Measurements from ENCODE around the gene EFCAB11.
A peak's percentile ranks its signal among the peaks of the same experiment; 100 is the strongest.
"Not testable (repeated sequence)": the region's sequence is repeated elsewhere in the genome, so short reads cannot be mapped to it uniquely, and the experiment has no call there.

The EFCAB11 gene

DNA sequence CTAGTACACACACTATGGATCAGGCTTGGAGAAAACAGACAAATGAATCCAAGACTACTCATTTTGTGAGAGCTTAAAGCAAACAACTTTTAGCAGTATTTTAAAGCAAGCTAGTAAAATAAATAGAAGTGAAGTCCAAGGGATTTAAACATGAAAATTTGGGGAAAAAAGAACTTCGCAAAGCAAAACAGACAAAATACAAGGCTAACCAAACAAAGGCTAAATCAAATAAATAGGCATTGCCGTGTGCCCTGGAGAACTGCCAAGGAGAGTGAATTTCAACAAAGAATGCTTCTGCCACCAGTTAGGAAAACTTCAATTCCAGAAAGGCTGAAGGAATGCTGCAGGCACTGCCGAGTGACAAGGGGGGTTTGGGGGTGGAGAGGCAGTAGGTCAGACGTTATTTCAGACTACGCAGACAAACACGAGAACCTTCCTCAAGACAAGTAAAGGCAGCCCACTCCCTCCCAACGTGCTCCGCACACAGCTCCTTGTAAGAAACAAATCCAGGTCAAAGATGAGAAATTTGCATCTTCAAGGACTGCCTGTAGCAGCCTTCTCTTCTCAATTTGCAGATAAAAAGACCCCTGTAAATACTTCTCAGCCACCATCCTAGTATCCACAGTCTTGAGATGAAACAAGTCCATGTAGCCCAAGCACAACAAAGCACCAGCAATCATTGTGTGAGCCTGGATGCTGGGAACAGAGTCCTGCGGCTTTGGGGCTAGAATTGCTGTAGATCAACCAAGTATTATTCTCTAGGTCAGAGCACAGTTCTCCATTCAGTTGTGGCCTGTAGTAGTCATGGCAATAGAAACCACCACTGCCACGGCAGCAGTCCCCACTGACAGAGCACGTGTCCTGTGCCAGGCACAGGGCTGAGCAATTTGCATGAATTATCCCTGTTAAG lies 43.3 kb downstream of the EFCAB11 start:
- DNase-seq (ENCODE audit: low read depth in 2 of 2) = no peak

DNA sequence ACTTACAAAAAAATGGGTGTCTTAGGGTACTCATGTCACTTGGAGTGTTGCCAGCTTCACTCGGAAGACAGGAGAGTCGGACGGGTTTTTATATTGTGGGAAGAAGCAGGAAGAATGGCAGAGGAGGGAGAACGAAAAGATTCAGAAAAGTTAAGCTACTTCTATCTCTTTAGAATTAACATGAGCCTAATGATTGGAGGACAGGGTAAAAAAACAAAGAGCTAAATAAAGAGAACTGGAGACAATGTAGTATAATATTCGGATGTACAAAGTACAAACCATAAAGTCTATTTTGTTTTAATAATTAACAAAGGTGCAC lies 43.9 kb downstream of the EFCAB11 start:
- no peak for DNase-seq (ENCODE audit: low read depth in 2 of 2)

DNA sequence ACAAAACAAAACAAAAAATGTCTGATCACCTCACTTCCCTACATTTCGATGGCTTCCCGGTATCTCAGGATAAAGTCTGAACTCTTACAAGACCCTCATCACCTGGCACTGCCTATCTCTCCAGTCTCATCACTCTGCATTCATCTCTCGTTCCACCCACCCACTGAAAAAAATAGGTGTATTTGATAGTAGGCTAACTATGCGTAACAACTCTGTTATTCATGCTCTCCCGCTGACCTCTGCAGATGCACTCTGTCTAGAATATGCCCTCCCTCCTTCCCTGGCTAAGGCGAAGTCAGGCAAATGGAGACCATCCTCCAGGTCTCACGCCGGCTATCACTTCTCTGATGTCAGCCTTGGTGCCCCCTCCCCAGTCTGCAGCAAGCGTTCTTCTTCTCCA lies 44.9 kb downstream of the EFCAB11 start:
- no peak for DNase-seq (ENCODE audit: low read depth in 2 of 2)

DNA sequence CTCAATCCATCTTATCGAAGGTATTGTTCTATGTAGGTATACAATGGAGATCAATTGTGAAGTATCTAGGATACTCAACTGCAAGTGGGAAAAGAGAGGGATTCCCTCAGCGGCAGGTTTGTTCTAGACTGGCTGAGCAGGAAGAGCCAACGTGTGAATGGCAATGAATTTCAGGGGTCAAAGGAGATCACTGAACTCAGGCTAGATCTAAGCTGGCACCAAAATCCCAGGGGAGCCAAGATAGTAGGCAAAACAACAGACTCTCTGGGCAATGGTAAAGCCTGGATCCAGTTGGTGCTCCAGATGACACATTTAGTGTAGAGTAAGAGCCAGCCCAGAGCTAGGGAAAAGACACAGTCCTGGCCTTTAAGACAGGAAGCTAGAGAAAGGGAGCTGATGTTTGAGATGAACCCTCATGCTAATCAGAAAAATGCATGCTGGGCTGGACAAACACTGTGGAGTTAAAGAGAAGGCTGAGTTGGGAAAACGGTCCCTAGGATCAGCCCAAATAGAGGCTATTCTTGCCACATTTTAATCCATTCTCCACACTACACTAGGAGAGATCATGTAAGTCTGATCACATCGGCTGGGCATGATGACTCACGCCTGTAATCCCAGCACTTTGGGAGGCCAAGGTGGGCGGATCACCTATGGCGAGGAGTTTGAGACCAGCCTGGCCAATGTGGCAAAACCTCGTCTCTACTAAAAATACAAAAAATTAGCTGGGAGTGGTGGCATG lies 45.6 kb downstream of the EFCAB11 start:
- no peak for DNase-seq (ENCODE audit: low read depth in 2 of 2)

DNA sequence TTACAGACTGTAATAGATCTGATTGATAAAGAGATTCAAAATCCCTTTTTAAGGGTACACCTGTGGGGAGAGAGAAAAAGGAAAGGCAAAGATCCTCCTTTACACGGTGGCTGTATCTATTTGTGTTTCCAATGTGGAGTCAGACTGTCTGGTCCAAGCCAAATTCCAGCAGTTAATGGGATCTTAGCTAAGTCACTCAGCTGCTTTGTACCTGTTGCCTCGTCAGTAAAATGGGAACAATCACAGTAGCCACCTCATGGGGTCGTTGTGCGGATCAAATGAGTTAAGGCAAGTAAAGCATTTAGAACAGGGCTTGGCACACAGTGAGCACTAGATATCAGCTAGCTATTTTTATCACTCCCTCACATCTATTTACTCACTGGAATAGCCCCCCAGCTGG lies 46.9 kb downstream of the EFCAB11 start:
- DNase-seq (ENCODE audit: low read depth in 2 of 2) = no peak

- DNase-seq (ENCODE audit: low read depth in 2 of 2) = no peak
These were observed 48.5 kb downstream of the EFCAB11 start for GRCh38 chr14:89906000-89906399.

DNA sequence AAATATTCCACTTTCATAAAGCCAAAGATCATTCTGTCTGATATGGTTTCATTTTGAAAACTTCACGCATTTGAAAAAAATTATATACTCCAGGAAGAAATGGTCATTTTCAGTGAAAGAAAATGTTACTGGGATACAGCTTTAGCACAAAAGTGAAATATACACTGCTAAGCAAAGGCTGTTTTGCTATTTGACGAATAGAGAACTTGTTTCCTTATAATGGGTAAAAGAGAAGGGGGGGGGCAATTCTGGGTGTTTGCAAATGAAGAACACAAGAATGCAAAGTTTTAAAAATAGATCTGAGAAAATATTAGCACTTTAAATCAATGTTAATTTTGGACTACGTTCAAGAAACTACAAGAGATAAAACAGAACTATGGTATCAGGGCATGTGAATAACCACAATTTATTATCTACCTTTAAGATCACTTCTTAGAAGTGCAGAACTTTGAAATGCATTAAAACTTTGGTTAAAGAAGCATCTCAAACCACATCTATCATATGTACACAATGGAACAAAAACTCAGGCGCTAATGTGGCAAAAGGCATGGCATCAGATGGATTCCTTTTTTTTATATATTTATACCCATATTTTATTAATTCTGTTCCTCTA lies 51.1 kb downstream of the EFCAB11 start:
- no peak for DNase-seq (ENCODE audit: low read depth in 2 of 2)

DNA sequence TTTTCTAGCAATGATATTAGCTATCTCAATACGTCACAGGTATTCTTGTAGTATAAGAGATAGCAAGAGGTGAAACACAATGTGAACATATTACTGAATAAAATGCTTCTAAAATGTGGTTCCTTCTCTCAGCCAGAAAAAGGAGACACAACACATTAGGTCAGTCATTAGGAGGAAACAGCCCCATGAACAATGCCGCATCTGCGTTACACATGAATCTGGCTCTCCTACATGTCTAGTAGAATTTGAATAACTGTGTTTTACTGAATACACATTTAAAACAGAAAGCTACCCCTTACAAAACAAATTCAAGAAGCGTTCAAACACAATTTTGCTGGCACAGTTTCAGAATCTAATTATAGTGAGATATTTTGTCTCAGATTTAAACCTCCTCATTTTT lies 51.6 kb downstream of the EFCAB11 start:
- no peak for DNase-seq (ENCODE audit: low read depth in 2 of 2)

DNA sequence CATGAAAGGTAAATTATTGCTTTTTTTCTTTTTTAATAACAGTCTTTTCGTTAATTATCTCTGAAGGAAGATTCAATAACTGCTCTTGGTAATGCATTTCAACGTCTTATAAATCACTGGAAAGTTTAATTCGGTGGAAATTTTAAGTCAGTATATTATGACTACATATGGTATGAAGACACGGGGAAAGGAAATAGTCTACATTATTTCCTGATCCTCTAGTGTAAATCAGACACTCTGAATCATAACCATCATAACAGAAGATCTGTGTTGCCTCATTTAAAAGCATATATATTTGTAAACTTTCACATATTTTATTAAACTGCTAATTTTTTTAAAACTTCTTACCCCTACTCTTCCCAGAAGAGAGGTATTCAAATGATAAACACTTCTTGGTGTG lies 53.7 kb downstream of the EFCAB11 start:
- peak; percentile 43 to 61 for DNase-seq (ENCODE audit: low read depth in 2 of 2)

DNA sequence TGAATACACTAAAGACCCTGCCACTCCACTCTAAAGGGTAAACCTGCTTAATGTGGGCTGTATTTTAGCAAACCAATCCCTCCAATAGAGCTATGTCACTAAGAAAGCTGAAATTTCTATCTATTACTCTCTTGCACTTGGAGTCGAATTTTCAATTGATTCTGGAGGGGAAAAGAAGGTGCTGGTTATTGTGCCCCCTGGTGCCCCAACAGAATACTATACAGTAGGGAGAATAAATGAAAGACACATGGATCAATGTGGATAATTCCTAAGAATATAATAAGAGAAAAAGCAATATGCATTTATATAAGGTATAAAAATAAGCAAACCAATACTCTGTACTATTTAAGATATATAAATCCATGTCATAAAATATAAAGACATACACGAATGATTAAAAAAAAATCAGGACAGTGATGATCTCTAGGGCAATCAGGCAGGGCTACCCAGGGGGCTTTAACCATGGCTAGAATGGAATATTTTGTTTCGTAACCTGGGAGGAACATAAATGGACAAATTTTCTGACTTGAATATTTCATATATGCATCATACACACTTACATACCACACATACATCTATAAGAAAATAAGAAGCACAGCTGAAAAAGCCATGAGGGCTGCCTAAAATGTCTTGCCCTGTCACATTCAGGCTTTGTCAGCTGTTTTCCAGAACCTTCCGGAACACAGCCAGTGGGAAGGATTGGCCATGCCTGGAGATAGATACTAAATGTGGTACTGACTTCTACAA lies 54.4 kb downstream of the EFCAB11 start:
- DNase-seq (ENCODE audit: low read depth in 2 of 2) = peak; percentile 54 to 59

DNA sequence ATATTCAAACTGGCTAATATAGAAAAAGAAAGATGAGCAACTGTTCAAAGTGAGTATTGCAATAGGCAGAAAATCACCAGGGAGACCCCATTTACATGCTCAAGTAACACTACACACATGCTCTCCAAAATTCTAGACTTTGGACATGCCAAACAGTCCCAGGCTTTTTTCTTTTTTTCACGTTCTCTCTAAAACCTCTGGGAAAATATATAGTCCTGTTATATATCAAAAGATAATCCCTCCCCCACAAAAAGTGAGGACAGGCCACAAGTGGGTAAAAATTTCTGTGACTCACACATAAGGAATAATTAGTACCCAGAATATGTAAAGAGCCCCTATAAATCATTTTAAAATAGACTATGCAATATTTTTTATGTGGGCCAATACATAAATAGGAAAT lies 55.2 kb downstream of the EFCAB11 start:
- peak; percentile 66 for DNase-seq (ENCODE audit: low read depth in 2 of 2)

- DNase-seq (ENCODE audit: low read depth in 2 of 2) = not testable (repeated sequence)
These were observed 61.1 kb downstream of the EFCAB11 start for GRCh38 chr14:89893388-89893787.

DNA sequence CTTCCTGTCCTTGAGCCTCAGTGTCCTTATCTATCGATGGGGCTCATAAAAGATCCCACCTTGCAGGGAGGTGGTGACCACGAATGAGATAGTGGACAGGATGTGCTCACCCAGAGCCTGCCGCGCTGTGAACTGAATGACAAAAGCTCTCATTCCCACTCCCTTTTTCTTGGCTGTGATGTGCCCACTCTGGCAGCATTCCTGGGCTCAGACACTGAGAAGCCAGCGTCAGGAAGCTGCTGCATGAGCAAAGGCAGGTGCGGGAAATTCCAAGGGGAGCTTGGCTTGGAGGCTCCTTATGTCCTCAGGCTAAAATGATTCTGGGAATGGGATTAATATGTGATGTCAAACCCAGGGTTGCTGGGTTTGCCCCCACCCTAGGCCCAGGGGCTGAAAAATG lies 61.6 kb downstream of the EFCAB11 start:
- DNase-seq (ENCODE audit: low read depth in 2 of 2) = no peak

GRCh38 chr14:89891721-89892120 lies 62.8 kb downstream of the EFCAB11 start:
- not testable (repeated sequence) for DNase-seq (ENCODE audit: low read depth in 2 of 2)

DNA sequence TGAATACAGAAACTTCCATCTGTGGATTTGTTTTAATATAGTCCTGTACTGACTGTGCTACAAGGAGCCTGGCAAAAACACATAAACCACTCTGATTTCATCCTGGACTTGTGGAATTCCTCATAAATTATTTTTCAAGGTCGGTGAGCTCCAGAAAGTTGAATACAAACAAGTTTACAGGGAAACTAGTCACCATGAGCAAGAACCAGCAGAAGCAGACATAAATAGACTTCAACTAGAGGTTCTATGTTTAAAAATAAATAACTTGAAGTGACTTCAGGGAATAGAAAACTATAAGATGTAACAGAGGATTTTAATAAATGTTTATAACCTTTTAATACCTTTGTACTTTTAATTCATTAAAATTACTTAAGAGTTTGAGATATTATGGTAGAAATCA lies 63.5 kb downstream of the EFCAB11 start:
- no peak for DNase-seq (ENCODE audit: low read depth in 2 of 2)

DNA sequence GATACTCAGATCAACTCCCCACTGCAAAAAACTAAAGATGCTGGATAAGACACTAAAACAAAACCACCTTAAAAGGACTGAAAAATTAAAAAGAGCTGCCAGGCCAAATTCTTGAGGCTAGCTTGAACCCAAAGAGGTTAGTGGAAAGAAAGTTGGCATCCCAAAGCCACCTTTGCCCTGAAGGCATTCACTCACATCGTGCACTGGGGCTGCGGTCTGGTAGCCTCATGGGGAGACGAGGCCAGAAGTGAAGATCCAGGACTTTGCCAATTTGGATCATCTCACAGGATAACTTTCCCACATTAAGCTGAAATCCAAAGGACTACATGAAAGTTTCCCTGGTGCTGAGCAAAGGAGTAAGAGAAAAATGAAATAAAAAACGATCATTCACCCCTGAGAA lies 63.9 kb downstream of the EFCAB11 start:
- DNase-seq (ENCODE audit: low read depth in 2 of 2) = no peak

DNA sequence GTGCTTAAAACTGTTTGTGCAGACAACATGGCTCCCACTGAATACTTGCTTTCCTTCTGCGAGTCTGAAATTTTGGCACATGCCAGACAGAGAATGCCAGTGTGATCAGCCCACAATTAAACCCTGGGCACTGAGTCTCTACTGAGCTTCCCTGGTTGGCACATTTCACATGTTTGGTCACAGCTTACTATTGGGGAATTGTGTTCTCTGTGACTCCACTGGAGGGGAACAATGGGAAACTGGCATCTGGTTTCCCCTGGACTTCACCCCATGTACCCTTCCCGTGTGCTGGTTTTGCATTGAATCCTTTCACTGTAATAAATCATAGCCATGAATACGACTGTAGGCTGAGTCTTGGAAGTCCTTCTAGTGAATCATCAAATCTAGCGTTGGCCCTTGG lies 64.9 kb downstream of the EFCAB11 start:
- DNase-seq (ENCODE audit: low read depth in 2 of 2) = no peak

DNA sequence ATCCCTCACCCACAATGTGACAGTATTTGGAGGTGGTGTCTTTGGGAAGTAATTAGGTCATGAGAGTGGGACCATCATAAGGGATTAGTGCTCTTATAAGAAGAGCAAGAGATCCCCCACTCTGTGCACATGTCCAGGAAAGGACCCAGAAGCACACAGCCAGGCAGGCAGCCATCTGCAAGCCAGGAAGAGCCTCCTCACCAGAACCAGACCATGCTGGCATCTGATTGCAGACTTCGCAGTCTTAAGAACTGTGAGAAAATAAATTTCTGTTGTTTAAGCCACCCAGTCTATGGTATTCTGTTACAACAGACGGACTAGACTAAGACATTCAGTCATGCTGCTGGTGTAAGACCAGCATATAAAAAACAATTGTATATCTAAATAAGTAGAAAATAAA lies 69.8 kb downstream of the EFCAB11 start:
- DNase-seq (ENCODE audit: low read depth in 2 of 2) = no peak

DNA sequence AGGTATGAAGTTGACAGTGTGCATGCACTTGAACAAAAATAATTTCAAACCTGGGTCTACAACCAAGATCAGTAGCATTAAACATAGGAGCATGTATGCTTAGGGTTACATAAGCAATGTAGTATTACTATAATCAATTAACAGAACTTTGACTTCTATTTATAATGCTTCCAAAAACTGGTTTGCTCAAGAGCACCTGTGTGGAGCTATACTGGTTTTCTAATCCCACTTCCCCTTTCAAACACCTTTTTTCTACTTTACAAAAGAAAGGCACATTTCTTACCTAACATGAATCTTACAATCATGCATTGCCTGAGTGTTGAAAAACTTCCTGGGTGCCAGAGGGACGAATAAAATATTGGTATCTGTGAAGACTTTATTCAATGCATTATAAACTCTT lies 72.7 kb downstream of the EFCAB11 start:
- no peak for DNase-seq (ENCODE audit: low read depth in 2 of 2)

- not testable (repeated sequence) for DNase-seq (ENCODE audit: low read depth in 2 of 2)
These were observed 80.4 kb downstream of the EFCAB11 start for GRCh38 chr14:89874091-89874490.

- peak; percentile 70 to 84 for DNase-seq (ENCODE audit: low read depth in 2 of 2)
These were observed 84.2 kb downstream of the EFCAB11 start for GRCh38 chr14:89870316-89870715.

DNA sequence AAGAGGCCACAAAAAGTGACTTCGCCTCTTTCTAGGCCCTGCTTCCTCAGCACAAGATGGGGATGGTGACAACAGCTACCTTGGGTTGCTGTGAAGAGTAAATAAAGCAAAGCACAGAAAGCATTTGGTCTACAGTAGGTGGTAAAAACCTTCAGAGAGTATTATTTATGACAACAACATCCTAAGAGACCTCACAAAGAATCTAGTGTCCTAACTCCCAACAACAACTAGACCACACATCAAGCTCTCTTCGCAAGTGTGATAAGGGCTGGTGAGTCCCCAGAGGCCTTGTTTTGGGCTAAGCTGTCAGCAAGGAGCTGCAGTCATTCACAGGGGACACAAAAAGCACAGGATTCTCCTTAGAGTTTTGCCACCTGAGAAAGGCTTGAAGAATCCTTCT lies 84.9 kb downstream of the EFCAB11 start:
- DNase-seq (ENCODE audit: low read depth in 2 of 2) = no peak
